ENCODE measurements around the gene KRT36. TPM values are rescaled to one million over a fixed set of nuclear protein-coding genes. Genes with fewer than 3 reads are reported as not detected.

KRT36 gene
- polyA plus RNA-seq (ENCODE audit: insufficient read length in 4 of 4) = under 1 TPM in 1 of 4 donors, not detected in 3; 0.12 TPM

- DNase-seq (ENCODE audit: low read depth in 4 of 4, low spot score in 3 of 4) = no peak
Observed at GRCh38 chr17:41489531-41489930, at the start of gene KRT36. Gene KRT36 (minus strand): TSS chr17:41489910. CDS start chr17:41489864, 46 bp downstream.

DNA sequence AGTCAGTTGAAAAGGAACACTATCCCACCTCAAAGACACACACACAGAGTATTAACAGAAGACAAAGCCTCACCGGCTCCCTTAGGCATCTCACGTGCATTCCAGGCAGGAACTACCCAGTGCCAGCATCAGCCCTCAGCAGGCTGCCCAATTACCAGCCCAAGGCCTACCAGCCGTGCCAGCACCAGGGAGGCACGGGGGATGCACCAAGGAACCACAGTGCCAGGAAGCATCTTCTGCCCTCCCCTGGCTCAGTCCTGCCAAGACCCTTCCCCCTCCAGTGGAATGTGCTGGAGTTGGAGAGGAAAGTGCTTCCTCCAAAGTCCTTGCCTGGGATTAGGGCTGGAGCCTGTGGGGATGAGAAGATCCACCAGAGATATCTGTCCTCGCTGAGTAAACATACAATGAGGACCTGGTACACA lies 49.4 kb upstream of the KRT36 start:
- no peak for DNase-seq (ENCODE audit: low read depth in 4 of 4, low spot score in 3 of 4)

GRCh38 chr17:41538565-41538991 lies 48.9 kb upstream of the KRT36 start:
- DNase-seq (ENCODE audit: low read depth in 4 of 4, low spot score in 3 of 4) = no peak

DNA sequence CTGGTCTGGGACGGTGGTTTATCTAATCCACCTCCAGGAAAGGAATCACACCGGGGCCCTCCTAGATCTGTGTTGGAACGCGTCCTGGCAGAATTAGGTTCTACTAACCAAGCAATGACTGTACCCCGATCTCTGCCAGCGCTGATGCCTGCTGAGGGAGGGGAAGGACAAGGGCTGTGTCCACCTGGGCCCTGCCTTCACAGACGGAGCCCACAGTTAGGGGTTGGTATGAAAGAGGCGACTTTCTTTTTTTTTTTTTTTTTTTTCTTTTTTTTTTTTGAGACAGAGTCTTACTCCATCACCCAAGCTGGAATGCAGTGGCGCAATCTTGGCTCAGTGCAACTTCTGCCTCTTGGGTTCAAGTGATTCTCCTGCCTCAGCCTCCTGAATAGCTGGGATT lies 48.3 kb upstream of the KRT36 start:
- DNase-seq (ENCODE audit: low read depth in 4 of 4, low spot score in 3 of 4) = no peak

DNA sequence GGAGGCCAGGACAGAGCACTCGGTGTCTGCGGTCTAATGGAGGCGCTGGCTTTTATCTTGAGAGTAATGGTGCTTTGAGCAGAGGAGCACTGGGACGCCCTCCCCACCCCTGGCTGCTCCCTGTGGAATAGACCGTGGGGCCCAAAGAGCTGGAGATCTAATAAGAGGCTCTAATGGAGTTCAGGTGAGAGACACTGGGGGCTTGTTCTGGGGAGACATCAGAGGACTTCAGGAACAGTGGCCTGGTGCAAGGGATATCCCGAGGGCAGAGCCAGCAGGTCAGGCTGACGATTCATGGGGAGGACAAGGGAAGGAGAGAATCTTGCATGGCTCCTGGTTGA lies 47.9 kb upstream of the KRT36 start:
- DNase-seq (ENCODE audit: low read depth in 4 of 4, low spot score in 3 of 4) = no peak

GRCh38 chr17:41536741-41537613 lies 47.3 kb upstream of the KRT36 start:
- DNase-seq (ENCODE audit: low read depth in 4 of 4, low spot score in 3 of 4) = no peak

DNA sequence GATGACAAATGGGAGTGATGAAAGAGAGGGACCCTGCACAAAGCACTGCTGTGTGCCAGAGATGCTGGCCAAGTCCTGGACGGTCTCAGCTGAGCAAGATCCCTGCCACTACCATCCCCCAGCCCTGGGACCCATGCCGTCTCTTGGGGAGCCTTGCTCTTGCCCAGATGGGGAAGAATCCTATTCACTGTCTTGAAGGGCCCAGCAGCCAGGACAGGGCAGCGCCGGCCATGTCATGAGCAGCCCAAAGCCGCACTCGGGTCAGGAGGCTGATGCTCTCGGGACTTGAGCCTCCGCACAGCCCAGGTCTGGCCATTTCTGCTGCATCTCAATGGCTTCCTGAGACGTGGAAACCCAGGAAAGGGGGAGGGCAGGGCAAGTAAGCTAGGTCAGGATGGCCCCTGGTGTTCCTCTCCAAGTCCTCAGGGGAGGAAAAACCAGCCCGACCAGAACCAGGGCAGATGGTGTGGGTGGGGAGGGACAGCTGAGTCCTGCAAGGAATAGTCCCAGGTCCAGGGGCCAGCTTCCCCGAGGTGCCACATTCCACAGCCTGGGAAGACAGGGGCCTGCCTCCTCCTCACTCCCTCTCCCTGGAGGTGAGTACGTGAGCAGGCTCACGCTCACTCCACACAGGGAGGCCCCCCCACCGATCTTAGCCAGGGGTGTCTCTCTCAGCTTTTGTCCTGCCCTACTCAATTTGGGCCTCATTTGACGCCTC lies 46.2 kb upstream of the KRT36 start:
- DNase-seq (ENCODE audit: low read depth in 4 of 4, low spot score in 3 of 4) = no peak

DNA sequence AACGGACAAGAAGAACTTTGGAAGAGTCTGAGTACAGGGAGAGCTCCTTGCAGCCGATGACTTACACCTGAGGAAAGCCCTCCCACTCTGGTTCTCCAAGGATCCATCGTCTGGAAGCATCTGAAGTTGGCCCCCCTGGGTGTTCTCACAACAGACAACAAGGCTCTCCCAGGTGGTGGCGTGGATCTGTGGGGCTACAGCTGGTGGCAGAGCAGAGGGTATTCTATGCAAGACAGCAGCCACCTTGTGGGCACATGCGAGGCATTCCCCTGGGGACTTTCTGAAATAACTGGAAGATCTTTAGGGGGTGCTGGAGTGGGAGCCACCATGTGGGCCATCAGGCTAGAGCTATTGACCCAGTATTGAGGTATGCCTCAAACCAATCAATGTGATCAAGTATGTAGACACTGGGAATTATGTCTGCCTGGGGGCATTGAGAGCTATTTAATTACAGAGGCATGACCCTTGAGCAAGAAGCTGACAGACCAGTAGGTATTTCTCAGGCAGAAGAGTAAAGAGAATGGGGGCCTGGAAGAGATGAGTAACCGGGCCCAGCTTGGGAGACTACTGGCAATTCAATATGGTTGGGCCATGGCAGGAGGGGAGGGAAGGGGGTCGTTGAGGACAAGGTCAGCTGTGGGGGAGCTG lies 45.3 kb upstream of the KRT36 start:
- DNase-seq (ENCODE audit: low read depth in 4 of 4, low spot score in 3 of 4) = no peak

- no peak for DNase-seq (ENCODE audit: low read depth in 4 of 4, low spot score in 3 of 4)
Observed at GRCh38 chr17:41533613-41534012, 43.9 kb upstream of the KRT36 start.

DNA sequence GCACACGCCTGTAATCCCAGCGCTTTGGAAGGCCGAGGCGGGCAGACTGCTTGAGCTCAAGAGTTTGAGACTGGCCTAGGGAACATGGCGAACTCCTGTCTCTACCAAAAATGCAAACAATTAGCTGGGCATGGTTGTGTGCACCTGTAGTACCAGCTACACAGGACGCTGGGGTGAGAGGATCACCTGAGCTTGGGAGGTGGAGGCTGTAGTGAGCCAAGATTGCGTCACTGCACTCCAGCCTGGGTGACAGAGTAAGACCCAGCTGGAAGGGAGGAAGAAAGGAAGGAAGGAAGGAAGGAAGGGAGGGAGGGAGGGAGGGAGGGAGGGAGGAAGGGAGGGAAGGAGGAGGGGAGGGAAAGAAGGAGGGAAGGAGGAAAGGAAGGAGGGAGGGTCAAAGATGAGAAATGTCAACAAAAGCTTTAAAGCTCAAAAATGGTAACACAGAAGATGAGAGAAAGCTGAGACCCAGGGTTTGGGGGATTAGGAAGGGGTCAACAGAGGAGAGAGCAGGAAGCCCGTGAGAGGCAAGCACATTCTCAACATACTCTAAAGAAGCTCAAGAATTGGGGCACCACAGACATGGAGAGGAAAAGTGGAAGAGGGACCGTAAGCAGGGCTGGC lies 43.3 kb upstream of the KRT36 start:
- DNase-seq (ENCODE audit: low read depth in 4 of 4, low spot score in 3 of 4) = no peak

DNA sequence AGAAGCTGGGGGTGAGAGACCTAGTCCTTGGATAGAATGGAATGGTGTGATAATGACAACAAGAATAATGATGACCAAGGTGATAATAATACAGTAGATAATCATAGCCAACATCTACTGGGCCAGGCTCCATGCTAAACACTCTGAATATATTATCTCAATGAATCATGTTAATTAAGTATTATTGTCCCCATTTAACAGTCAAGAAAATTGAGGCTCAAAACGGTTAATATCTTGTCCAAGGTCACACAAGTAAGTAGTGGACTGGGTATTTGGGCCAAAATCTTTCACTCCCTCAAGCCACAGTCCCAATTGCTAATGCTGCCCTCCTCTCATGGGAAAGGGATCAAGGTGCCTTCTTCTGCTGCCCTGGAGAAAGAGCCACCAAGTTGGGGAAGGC lies 42.3 kb upstream of the KRT36 start:
- no peak for DNase-seq (ENCODE audit: low read depth in 4 of 4, low spot score in 3 of 4)

GRCh38 chr17:41530062-41531048 lies 40.6 kb upstream of the KRT36 start:
- DNase-seq (ENCODE audit: low read depth in 4 of 4, low spot score in 3 of 4) = no peak

DNA sequence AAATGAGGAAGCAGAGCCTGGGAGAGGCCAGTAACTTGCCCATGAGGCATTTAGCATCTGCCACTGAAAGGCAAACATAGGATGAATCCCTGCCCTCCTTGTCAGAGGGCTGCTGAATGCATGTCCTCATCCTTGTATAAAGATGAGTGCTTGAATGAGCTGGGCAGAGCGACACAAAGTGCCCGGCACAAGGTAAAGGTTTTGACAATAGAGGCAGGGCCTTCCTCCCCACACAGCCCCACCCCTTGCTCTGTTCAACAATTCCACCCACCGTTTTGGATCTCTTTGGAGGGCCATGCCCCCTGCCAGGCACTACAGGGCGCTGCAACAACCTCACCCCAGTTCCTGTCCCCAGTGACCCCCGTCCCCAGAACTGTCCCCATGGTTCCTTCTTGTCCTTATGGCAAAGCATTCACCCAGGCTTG lies 39.8 kb upstream of the KRT36 start:
- DNase-seq (ENCODE audit: low read depth in 4 of 4, low spot score in 3 of 4) = no peak

DNA sequence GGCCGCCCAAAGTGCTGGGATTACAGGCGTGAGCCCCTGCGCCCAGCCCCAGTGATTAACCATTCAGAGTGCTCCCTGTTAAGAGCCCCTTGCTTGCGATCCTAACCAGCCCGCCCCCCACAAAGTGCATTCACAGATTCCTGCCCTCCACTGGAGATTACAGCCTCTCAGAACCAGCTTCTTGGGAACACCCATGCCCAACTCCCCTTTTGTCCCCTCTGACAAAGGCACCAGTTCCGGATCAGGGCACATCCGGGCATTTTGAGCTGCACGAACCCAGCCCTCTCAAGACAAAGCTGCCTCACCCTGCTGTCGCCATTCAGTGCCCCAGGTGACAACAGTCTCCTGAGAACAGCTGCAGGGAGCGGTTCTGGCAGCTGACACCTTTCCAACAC lies 39.2 kb upstream of the KRT36 start:
- no peak for DNase-seq (ENCODE audit: low read depth in 4 of 4, low spot score in 3 of 4)

- no peak for DNase-seq (ENCODE audit: low read depth in 4 of 4, low spot score in 3 of 4)
Observed at GRCh38 chr17:41527063-41528023, 37.6 kb upstream of the KRT36 start.

- DNase-seq (ENCODE audit: low read depth in 4 of 4, low spot score in 3 of 4) = no peak
Observed at GRCh38 chr17:41524261-41524660, 34.6 kb upstream of the KRT36 start.

- no peak for DNase-seq (ENCODE audit: low read depth in 4 of 4, low spot score in 3 of 4)
Observed at GRCh38 chr17:41523787-41524186, 34.1 kb upstream of the KRT36 start.

GRCh38 chr17:41523225-41523593 lies 33.5 kb upstream of the KRT36 start:
- DNase-seq (ENCODE audit: low read depth in 4 of 4, low spot score in 3 of 4) = no peak
